ENCODE results near the gene PEMT. TPM values are rescaled to one million over a fixed set of nuclear protein-coding genes. Genes with fewer than 3 reads are reported as not detected.

PEMT gene
- polyA plus RNA-seq, 2 of the 4 experiments (the other 2 are of a cell fraction) = 47.5 to 47.8 TPM

DNA sequence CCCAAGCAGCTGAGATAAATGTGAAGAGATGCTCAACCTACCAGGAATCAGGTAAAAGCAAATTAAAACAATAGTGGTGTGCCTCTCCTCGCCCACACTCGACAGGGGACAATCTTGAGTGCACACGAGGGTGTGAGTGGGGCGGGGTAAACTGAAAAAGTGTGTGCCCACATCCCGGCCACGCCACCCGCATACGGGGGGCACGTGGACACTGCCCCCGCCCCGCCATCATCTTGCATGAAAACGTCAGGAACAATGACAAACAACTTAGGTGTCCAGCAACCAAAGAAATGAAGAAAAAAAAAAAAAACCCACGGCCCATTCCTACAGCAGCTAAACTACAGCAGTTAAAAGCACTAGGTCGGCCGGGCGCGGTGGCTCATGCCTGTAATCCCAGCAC lies 14.1 kb downstream of the PEMT start:
- ATAC-seq = no peak
- ChIA-PET CTCF (interaction anchor here (0.6 to 2.6 kb wide), 7 partner anchors 9 to 222 kb away, joined by 3 to 20 read pairs (median 8); partner anchors contain the start of gene RASD1), POLR2A (interaction anchor here (0.5 kb wide), 1 partner anchor 167 kb away, joined by 6 read pairs; no protein-coding TSS in a partner anchor)
- Histone ChIP-seq H3K9me3 (no peaks in the 10 kb centered on the region), H3K4me1 (peaks cover 10% of the 10 kb centered on the region), H3K4me3 (no peak overlapping the region), H3K4me2 (no peak overlapping the region), H3K27ac (no peak overlapping the region)
- DNase-seq (ENCODE audit: low read depth in 1 of 2, low spot score in 1 of 2) = no peak
- no peak for FAIRE-seq
- WGBS (ENCODE audit: missing lambda C conversion rate) = 86% methylated on average over 17 of the region's 17 CpGs
- TF ChIP-seq POLR2AphosphoS2 (conservative IDR thresholded peaks at IDR 0.05; ENCODE audit: low read length) = no peak
- TF ChIP-seq HDAC2 (IDR thresholded peaks at IDR 0.05) = no peak
- no peak for TF ChIP-seq MYC (IDR thresholded peaks at IDR 0.05; ENCODE audit: borderline replicate concordance, low read length)
- no peak for TF ChIP-seq EHMT2 (IDR thresholded peaks at IDR 0.05; ENCODE audit: low read depth)
- no peak for TF ChIP-seq RAD21 (conservative IDR thresholded peaks at IDR 0.05 in 1 of 2, IDR thresholded peaks at IDR 0.05 in 1 of 2)

DNA sequence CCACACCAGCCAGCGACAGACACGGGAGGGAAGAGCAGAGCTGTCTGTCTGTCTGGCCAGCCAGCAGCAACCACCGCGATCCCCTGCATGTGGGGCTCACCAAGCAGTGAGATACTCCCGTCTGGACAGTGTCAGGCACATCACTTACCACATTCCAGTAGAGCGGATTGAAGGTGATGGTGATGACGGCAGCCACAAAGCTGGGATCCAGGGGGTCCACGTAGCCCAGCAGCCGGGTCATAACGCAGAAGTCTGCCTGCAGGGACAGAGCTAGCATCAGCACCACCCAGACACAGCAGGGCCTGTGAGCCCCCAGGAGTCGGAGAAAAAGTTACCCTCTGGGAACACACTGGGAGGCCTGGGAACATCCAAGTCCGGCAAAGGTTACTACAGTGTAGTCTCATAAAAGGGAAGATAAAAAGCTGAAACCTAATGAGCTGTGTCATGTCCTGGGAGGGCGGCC lies 14.7 kb downstream of the PEMT start:
- no peak for FAIRE-seq

DNA sequence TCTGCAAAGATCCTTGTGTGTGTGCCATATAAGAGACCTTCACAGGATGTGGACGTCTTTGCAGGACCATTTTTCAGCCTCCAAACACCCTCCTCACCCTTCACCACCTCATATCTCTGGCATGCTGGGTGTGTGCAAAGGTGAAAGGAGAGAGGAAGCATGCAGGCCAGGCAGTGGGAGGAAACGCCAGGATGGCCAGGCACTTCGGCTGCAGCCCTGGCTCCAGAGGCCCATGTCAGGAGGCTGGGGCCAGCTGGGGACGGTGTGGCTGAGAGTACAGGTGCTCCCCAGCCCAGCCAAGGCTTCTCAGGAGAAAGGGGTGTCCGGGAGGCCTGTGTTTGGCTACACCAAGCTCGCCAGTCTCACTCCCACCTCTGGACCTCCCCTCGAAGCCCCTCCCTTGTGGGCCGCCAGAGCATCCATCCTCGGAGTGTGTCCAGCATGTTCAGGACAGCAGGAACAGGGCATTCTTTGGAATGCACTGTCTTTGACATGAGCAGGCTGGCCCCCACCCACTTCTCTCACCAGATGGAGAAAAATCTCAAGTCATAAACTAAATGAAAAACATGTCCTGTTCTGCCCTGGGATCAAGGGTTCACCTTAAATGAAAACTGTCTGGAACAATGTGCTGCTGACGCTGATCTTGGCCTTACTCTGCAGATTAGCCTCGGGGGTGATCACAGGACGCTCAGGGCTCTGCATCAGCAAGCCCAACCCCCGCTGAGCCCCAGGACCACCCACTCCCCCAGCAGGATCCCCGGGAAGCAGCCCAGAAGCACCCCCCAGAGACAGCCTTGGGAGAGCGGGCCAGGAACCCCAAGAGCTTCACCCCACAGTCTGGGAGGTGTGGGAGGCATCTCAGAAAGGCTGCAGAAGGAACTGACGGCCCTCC lies 15.9 kb downstream of the PEMT start:
- DNase-seq (ENCODE audit: low read depth in 1 of 2, low spot score in 1 of 2) (no peak), FAIRE-seq (no peak), ATAC-seq (no peak)
- Histone ChIP-seq H3K9me3 (no peaks in the 10 kb centered on the region), H3K4me2 (no peak overlapping the region), H3K27ac (no peak overlapping the region), H3K4me3 (no peak overlapping the region), H3K4me1 (peaks cover 2% of the 10 kb centered on the region)
- CTCF ChIA-PET = interaction anchor here (0.6 to 12.7 kb wide), 8 partner anchors 7 to 221 kb away, joined by 3 to 254 read pairs (median 6); partner anchors contain the start of gene RASD1
- POLR2A ChIA-PET = no interaction called here
- 71% methylated on average over 15 of the region's 16 CpGs for WGBS (ENCODE audit: missing lambda C conversion rate)
- TF ChIP-seq MAZ (IDR thresholded peaks at IDR 0.05; ENCODE audit: borderline replicate concordance, low read depth, low read length) = no peak
- TF ChIP-seq, protein P1, sequence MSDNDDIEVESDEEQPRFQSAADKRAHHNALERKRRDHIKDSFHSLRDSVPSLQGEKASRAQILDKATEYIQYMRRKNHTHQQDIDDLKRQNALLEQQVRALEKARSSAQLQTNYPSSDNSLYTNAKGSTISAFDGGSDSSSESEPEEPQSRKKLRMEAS (IDR thresholded peaks at IDR 0.05) = no peak
- TF ChIP-seq SMC3 (IDR thresholded peaks at IDR 0.05) = no peak
- no peak for TF ChIP-seq SREBF2 (IDR thresholded peaks at IDR 0.05)
- TF ChIP-seq, protein P2, sequence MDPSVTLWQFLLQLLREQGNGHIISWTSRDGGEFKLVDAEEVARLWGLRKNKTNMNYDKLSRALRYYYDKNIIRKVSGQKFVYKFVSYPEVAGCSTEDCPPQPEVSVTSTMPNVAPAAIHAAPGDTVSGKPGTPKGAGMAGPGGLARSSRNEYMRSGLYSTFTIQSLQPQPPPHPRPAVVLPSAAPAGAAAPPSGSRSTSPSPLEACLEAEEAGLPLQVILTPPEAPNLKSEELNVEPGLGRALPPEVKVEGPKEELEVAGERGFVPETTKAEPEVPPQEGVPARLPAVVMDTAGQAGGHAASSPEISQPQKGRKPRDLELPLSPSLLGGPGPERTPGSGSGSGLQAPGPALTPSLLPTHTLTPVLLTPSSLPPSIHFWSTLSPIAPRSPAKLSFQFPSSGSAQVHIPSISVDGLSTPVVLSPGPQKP (IDR thresholded peaks at IDR 0.05; ENCODE audit: low read depth, low read length) = no peak
- no peak for TF ChIP-seq FOXS1 (CRISPR knock-in tag; IDR thresholded peaks at IDR 0.05)
- no peak for TF ChIP-seq ZC3H11A (IDR thresholded peaks at IDR 0.05)
- no peak for TF ChIP-seq NPAS2 (CRISPR knock-in tag; IDR thresholded peaks at IDR 0.05; ENCODE audit: borderline replicate concordance)
- TF ChIP-seq CBX2 (IDR thresholded peaks at IDR 0.05; ENCODE audit: borderline replicate concordance, low read depth) = no peak
- TF ChIP-seq TFCP2L1 (CRISPR knock-in tag; IDR thresholded peaks at IDR 0.05) = no peak
- TF ChIP-seq, protein P3, sequence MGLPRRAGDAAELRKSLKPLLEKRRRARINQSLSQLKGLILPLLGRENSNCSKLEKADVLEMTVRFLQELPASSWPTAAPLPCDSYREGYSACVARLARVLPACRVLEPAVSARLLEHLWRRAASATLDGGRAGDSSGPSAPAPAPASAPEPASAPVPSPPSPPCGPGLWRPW (IDR thresholded peaks at IDR 0.05) = no peak

More for the DNA sequence above, 14.7 kb downstream of the PEMT start:
- ChIA-PET POLR2A (interaction anchor here (0.5 kb wide), 1 partner anchor 168 kb away, joined by 6 read pairs; no protein-coding TSS in a partner anchor), CTCF (interaction anchor here (0.5 to 2.6 kb wide), 7 partner anchors 8 to 221 kb away, joined by 3 to 20 read pairs (median 8); partner anchors contain the start of gene RASD1)
- no peak overlapping the region for H3K27ac ChIP-seq
- H3K4me3 ChIP-seq = no peak overlapping the region
- 88% methylated on average over 13 of the region's 13 CpGs for WGBS (ENCODE audit: missing lambda C conversion rate)
- no peaks in the 10 kb centered on the region for H3K9me3 ChIP-seq
- peaks cover 10% of the 10 kb centered on the region for H3K4me1 ChIP-seq
- no peak for DNase-seq (ENCODE audit: low read depth in 1 of 2, low spot score in 1 of 2)
- TF ChIP-seq KDM5A (IDR thresholded peaks at IDR 0.05) (no peak), TFCP2L1 (CRISPR knock-in tag; IDR thresholded peaks at IDR 0.05) (no peak), CBX2 (IDR thresholded peaks at IDR 0.05; ENCODE audit: borderline replicate concordance, low read depth) (no peak), RAD21 (conservative IDR thresholded peaks at IDR 0.05 in 1 of 2, IDR thresholded peaks at IDR 0.05 in 1 of 2) (no peak), FOXS1 (CRISPR knock-in tag; IDR thresholded peaks at IDR 0.05) (no peak), ZNF302 (CRISPR knock-in tag; IDR thresholded peaks at IDR 0.05) (no peak), EHF (CRISPR knock-in tag; IDR thresholded peaks at IDR 0.05) (no peak), EHMT2 (IDR thresholded peaks at IDR 0.05; ENCODE audit: low read depth) (no peak)
- TF ChIP-seq, protein P4, sequence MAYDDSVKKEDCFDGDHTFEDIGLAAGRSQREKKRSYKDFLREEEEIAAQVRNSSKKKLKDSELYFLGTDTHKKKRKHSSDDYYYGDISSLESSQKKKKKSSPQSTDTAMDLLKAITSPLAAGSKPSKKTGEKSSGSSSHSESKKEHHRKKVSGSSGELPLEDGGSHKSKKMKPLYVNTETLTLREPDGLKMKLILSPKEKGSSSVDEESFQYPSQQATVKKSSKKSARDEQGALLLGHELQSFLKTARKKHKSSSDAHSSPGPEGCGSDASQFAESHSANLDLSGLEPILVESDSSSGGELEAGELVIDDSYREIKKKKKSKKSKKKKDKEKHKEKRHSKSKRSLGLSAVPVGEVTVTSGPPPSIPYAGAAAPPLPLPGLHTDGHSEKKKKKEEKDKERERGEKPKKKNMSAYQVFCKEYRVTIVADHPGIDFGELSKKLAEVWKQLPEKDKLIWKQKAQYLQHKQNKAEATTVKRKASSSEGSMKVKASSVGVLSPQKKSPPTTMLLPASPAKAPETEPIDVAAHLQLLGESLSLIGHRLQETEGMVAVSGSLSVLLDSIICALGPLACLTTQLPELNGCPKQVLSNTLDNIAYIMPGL (CRISPR knock-in tag; IDR thresholded peaks at IDR 0.05; ENCODE audit: borderline replicate concordance) = no peak
- TF ChIP-seq, protein P5, sequence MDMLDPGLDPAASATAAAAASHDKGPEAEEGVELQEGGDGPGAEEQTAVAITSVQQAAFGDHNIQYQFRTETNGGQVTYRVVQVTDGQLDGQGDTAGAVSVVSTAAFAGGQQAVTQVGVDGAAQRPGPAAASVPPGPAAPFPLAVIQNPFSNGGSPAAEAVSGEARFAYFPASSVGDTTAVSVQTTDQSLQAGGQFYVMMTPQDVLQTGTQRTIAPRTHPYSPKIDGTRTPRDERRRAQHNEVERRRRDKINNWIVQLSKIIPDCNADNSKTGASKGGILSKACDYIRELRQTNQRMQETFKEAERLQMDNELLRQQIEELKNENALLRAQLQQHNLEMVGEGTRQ (IDR thresholded peaks at IDR 0.05) = no peak
- TF ChIP-seq, protein P2 (IDR thresholded peaks at IDR 0.05; ENCODE audit: low read depth, low read length) = no peak
- no peak overlapping the region for H3K4me2 ChIP-seq
- ATAC-seq = no peak
